OCI-LY7 (cell line): ENCODE data around the gene PNMA8C. TPM values are rescaled to one million over a fixed set of nuclear protein-coding genes. Genes with fewer than 3 reads are reported as not detected.
A peak's percentile ranks its signal among the peaks of the same experiment; 100 is the strongest.
"Not testable (repeated sequence)": the region's sequence is repeated elsewhere in the genome, so short reads cannot be mapped to it uniquely, and the experiment has no call there.

Experiments
- BruUV-seq: library from RNA; stranded (reverse); fragments of 400-500 nt; replicated peaks from 2 replicates; lab custom pipeline; 2021; lab: Mats Ljungman, UMichigan
- CTCF ChIA-PET: fragments of 300-600 bp; sonication (Branson Sonifier 250); formaldehyde crosslinking; loops from one replicate; lab custom pipeline; 2022; ENCODE audit warnings: antibody characterized with exemption; ENCODE audit not compliant: unreplicated experiment; lab: Charles Lee
- POLR2A ChIA-PET: fragments of 300-600 bp; sonication (Branson Sonifier 250); formaldehyde crosslinking; loops from one replicate; lab custom pipeline; 2022; ENCODE audit warnings: antibody characterized with exemption; lab: Charles Lee
- DNase-seq: peaks from one replicate; pipeline ENCODE4 v3.0.0-alpha.2; 2015; ENCODE audit warnings: low spot score
- H2AFZ ChIP-seq: fragments of 200-600 bp; sonication (generic), shearing (Covaris generic); 2 replicates; pipeline ENCODE4 v1.6.1; 2014; ENCODE audit warnings: mild to moderate bottlenecking, antibody characterized with exemption, low read length, moderate library complexity
- H3K27ac ChIP-seq: fragments of 200-600 bp; sonication (generic); 2 replicates; pipeline ENCODE4 v1.5.1; 2014; ENCODE audit warnings: mixed run types, low read depth, mild to moderate bottlenecking, moderate library complexity, low read length, inconsistent platforms; ENCODE audit not compliant: poor library complexity, severe bottlenecking
- H3K36me3 ChIP-seq: fragments of 200-600 bp; sonication (generic); 2 replicates; pipeline ENCODE4 v1.6.1; 2014; ENCODE audit warnings: mild to moderate bottlenecking, antibody characterized with exemption, low read length, moderate library complexity, mixed read lengths; ENCODE audit not compliant: insufficient read depth
- H3K4me1 ChIP-seq: fragments of 200-600 bp; sonication (generic); 2 replicates; pipeline ENCODE4 v1.5.1; 2014; ENCODE audit warnings: mild to moderate bottlenecking, low read length; ENCODE audit not compliant: insufficient read depth, poor library complexity, severe bottlenecking
- H3K4me2 ChIP-seq: fragments of 200-600 bp; sonication (generic); 2 replicates; pipeline ENCODE4 v1.6.1; 2014; ENCODE audit warnings: mild to moderate bottlenecking, low read length
- H3K4me3 ChIP-seq: fragments of 200-600 bp; sonication (generic); 2 replicates; pipeline ENCODE4 v1.5.1; 2014; ENCODE audit warnings: mild to moderate bottlenecking, low read depth, low read length; ENCODE audit not compliant: poor library complexity, severe bottlenecking
- H3K79me2 ChIP-seq: fragments of 200-600 bp; sonication (generic); 2 replicates; pipeline ENCODE4 v1.6.1; 2016; ENCODE audit warnings: low read depth, mild to moderate bottlenecking, low read length, moderate library complexity, mixed read lengths; ENCODE audit not compliant: insufficient read depth
- H3K9me2 ChIP-seq: fragments of 200-600 bp; sonication (generic); 2 replicates; pipeline ENCODE4 v1.6.1; 2016; ENCODE audit warnings: mild to moderate bottlenecking, low read length, mixed read lengths; ENCODE audit not compliant: insufficient read depth
- H3K9me3 ChIP-seq: fragments of 200-600 bp; sonication (generic); 2 replicates; pipeline ENCODE4 v1.6.1; 2014; ENCODE audit warnings: mild to moderate bottlenecking, mixed run types, low read length, mixed read lengths
- H4K20me1 ChIP-seq: fragments of 200-600 bp; sonication (generic); 2 replicates; pipeline ENCODE4 v1.6.1; 2014; ENCODE audit warnings: mild to moderate bottlenecking, antibody characterized with exemption, low read length, moderate library complexity, mixed read lengths; ENCODE audit not compliant: insufficient read depth
- CTCF ChIP-seq: fragments of 200-600 bp; sonication (generic); conservative IDR thresholded peaks from 2 replicates; pipeline ENCODE4 v1.5.1; 2014; ENCODE audit warnings: mild to moderate bottlenecking, antibody characterized with exemption, low read length, moderate library complexity, mixed read lengths
- EZH2phosphoT487 ChIP-seq: fragments of 200-600 bp; sonication (generic); IDR thresholded peaks from 2 replicates; pipeline ENCODE4 v1.6.1; 2018; ENCODE audit warnings: low read depth, borderline replicate concordance, mild to moderate bottlenecking, mixed run types, antibody characterized with exemption, low read length, moderate library complexity, mixed read lengths
- intact Hi-C: fragments of 100-400 bp; cut with micrococcal nuclease; formaldehyde crosslinking; loops from one replicate; pipeline ENCODE4 v1.10.0; 2022; ENCODE audit not compliant: unreplicated experiment
- total RNA-seq, 2 experiments: library from RNA; depleted of rRNA in 1 of 2; stranded (reverse); fragments of >200 nt in 1 of 2; shearing (Covaris generic) in 1 of 2; gene quantifications; 2 replicates each; pipeline ENCODE4 v1.2.3, GENCODE V29; 2014 to 2022

PNMA8C gene
- total RNA-seq, 2 experiments from 2014 or later: 1.0 to 4.9 TPM

GRCh38 chr19:46435009-46435408 is 6.3 kb upstream of the PNMA8C start:
- no peaks in the 10 kb centered on the region for H4K20me1 ChIP-seq
- no peak overlapping the region for H3K27ac ChIP-seq
- no peak overlapping the region for H3K4me2 ChIP-seq
- no peak for TF ChIP-seq EZH2phosphoT487
- no peak for TF ChIP-seq CTCF
- no peaks in the 10 kb centered on the region for H3K9me3 ChIP-seq
- no peak for DNase-seq
- no peak overlapping the region for H2AFZ ChIP-seq
- CTCF ChIA-PET: no interaction called here
- no peaks in the 10 kb centered on the region for H3K9me2 ChIP-seq
- H3K4me3 ChIP-seq: no peak overlapping the region
- peaks cover 28% of the 10 kb centered on the region for H3K4me1 ChIP-seq
- H3K36me3 ChIP-seq: no peaks in the 10 kb centered on the region
- BruUV-seq: no TSS peak
- intact Hi-C loops: no loop called here
- no peaks in the 10 kb centered on the region for H3K79me2 ChIP-seq
- POLR2A ChIA-PET: interaction anchor here (0.7 kb wide), 1 partner anchor 42 kb away, joined by 3 read pairs; no protein-coding TSS in a partner anchor

- H4K20me1 ChIP-seq, H3K36me3 ChIP-seq, H2AFZ ChIP-seq, BruUV-seq, H3K4me3 ChIP-seq, H3K9me3 ChIP-seq, H3K79me2 ChIP-seq, DNase-seq, H3K4me2 ChIP-seq, H3K9me2 ChIP-seq, CTCF ChIA-PET, H3K27ac ChIP-seq: not testable (repeated sequence)
- intact Hi-C loops: loop anchor here (5.0 kb wide), 1 partner anchor 54 kb away; no protein-coding TSS in a partner anchor
- peaks cover 44% of the 10 kb centered on the region for H3K4me1 ChIP-seq
- POLR2A ChIA-PET: interaction anchor here (1.0 kb wide), 1 partner anchor 26 kb away, joined by 3 read pairs; no protein-coding TSS in a partner anchor
Measured at GRCh38 chr19:46433470-46433869, 4.7 kb upstream of the PNMA8C start.

GRCh38 chr19:46431824-46432223 is 3.1 kb upstream of the PNMA8C start:
- peak overlapping the region; percentile 70 for H3K4me2 ChIP-seq
- no peaks in the 10 kb centered on the region for H3K9me2 ChIP-seq
- POLR2A ChIA-PET: interaction anchor here (0.7 to 1.0 kb wide), 3 partner anchors 13 to 34 kb away, joined by 3 to 6 read pairs (median 4); no protein-coding TSS in a partner anchor
- no peaks in the 10 kb centered on the region for H3K36me3 ChIP-seq
- BruUV-seq: no TSS peak
- peak overlapping the region; percentile 61; the same call in 1 of the 2 replicates for H2AFZ ChIP-seq
- CTCF ChIA-PET: interaction anchor here (0.6 to 0.8 kb wide), 2 partner anchors 27 to 227 kb away, joined by 3 to 4 read pairs; no protein-coding TSS in a partner anchor
- H3K4me1 ChIP-seq: peaks cover 60% of the 10 kb centered on the region
- peak overlapping the region; percentile 38 for H3K4me3 ChIP-seq
- H3K9me3 ChIP-seq: no peaks in the 10 kb centered on the region
- DNase-seq: peak; percentile 90
- no peaks in the 10 kb centered on the region for H4K20me1 ChIP-seq
- H3K79me2 ChIP-seq: no peaks in the 10 kb centered on the region
- TF ChIP-seq CTCF (peak; percentile 75), EZH2phosphoT487 (no peak)
- H3K27ac ChIP-seq: peak overlapping the region; percentile 83
- intact Hi-C loops: loop anchor here (1.0 to 5.0 kb wide), 2 partner anchors 30 to 55 kb away; no protein-coding TSS in a partner anchor
